SH-SY5Y (cell line): ENCODE data around the gene PTX3.

Experiments
- GATA2 ChIP-seq: IDR thresholded peaks from 2 replicates; pipeline ENCODE4 v1.6.1; 2011; ENCODE audit warnings: mild to moderate bottlenecking, low read depth, low read length
- GATA3 ChIP-seq: IDR thresholded peaks from 2 replicates; pipeline ENCODE4 v1.6.1; 2011; ENCODE audit warnings: low read depth, mild to moderate bottlenecking, low read length, moderate library complexity

- TF ChIP-seq GATA3 (no peak), GATA2 (no peak)
Observed at GRCh38 chr3:157404381-157404780, 32.3 kb upstream of the PTX3 start.
